ENCODE measurements around the gene PRIM2.
"Not testable (repeated sequence)": the region's sequence is repeated elsewhere in the genome, so short reads cannot be mapped to it uniquely, and the experiment has no call there.

GRCh38 chr6:57444787-57445186 is 127.4 kb downstream of the PRIM2 start:
- TF ChIP-seq, protein P1, sequence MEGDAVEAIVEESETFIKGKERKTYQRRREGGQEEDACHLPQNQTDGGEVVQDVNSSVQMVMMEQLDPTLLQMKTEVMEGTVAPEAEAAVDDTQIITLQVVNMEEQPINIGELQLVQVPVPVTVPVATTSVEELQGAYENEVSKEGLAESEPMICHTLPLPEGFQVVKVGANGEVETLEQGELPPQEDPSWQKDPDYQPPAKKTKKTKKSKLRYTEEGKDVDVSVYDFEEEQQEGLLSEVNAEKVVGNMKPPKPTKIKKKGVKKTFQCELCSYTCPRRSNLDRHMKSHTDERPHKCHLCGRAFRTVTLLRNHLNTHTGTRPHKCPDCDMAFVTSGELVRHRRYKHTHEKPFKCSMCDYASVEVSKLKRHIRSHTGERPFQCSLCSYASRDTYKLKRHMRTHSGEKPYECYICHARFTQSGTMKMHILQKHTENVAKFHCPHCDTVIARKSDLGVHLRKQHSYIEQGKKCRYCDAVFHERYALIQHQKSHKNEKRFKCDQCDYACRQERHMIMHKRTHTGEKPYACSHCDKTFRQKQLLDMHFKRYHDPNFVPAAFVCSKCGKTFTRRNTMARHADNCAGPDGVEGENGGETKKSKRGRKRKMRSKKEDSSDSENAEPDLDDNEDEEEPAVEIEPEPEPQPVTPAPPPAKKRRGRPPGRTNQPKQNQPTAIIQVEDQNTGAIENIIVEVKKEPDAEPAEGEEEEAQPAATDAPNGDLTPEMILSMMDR (conservative IDR thresholded peaks at IDR 0.05; ENCODE audit: low read length) = not testable (repeated sequence)
- TF ChIP-seq EZH2phosphoT487 (IDR thresholded peaks at IDR 0.05; ENCODE audit: borderline replicate concordance) = not testable (repeated sequence)
